T-helper 22 cell (primary cell): Measurements from ENCODE around the gene ZNF428.
"Not testable (repeated sequence)": the region's sequence is repeated elsewhere in the genome, so short reads cannot be mapped to it uniquely, and the experiment has no call there.

ENCODE experiments used
- DNase-seq: peaks from one replicate; pipeline ENCODE4 v3.0.0-alpha.2; 2020; ENCODE audit warnings: low read depth

The ZNF428 gene, protein sequence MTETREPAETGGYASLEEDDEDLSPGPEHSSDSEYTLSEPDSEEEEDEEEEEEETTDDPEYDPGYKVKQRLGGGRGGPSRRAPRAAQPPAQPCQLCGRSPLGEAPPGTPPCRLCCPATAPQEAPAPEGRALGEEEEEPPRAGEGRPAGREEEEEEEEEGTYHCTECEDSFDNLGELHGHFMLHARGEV

DNA sequence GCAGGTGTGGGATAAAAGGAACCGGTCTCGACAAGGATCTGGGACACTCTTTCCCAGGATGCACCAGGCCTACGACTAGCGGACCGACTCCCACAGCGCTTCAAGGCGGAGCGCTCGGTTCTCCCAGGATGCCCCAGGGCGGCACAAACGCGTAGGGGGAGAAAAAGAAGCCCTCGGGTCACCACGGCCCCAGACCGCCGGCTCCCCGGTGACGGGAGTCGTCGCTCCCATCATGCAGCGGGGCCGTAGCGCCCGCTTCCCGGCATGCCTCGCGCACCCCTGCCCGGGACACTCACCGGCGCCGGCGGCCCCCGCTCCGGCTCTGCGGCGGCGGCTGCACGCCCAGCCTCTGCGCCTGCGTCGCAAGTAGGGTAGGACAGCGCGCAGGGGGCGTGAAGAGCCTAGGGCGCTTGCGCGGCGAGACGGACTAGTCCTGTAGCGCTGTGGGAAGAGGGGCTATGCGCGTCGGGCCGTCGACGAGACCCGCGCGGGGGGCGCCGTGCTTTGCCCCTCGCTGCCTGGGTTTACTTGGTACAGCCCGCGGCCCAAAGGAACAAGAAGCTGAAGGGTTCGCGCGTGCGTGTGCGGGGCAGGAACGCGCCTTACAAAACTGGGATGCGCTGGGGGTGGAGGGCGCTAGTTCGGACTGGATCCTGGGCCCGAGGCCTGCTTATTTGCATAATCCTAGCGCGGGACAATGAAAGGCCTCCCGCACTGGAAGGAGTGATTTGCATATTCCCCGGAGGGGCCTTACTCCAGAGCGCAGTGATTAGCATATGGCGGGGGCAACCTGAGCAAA is at the start of gene ZNF428:
TSS of gene ZNF428 (minus strand) at position 368 of the 799 bp plus-strand sequence. CDS start 5,325 bp downstream, outside the sequence.
- DNase-seq, result peak; percentile 81

DNA sequence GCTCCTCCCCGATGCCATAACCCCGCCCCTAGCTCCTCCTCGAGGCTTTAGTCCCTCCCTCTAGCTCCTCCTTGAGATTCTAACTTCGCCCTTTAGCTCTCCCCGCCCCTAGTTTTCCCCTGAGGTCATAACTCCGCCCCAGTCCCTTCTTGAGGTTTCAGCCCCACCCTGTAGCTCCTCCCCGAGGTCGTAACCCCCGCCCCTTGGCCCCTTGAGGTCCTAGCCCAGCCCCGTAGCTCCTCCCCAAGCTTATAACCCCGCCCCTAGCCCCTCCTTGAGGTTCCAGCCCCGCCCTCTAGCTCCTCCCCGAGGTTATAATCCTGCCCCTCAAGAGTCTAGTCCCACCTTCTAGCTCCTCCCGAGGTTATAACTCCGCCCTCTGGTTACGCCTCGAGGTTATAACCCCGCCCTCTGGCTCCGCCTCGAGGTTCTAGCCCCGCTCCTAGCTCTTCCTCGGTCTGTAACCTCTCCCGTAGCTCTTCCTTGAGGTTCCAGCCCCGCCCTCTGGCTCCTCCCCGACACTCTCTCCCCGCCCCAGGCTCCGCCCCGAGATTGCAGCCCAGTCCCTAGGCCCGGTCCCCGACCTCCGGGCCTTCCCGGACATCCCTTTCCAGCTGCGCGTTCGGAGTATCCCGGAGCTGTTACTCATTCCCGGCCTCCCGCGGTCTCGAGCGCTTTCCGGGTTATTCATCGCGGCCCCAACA is 49.1 kb upstream of the ZNF428 start:
- peak; percentile 95 for DNase-seq

DNA sequence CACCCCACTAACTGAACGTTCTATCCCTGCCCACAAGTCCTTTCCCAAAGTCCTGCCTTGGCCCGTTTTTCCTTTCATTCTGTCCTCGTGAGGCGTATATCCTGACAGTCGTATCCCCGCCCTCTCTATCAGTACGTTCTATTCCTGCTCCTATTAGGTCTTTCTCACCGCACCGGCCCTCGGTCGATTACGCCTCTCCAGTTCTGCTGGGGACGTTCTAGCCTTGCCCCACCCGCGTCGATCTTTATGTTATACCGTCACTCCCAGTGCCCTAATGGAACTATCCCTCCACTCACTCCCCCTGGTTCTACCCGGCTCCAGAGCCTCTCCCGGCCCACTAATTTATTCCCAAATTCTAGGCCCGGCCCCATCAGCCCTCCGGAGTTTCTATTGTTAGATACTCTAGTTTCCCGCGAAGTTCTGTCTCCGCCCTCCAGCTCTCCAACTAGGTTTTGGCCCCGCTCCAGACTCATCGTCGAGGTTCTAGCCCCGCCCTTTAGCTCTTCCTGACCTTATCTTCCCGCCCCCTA is 48.5 kb upstream of the ZNF428 start:
- no peak for DNase-seq

DNA sequence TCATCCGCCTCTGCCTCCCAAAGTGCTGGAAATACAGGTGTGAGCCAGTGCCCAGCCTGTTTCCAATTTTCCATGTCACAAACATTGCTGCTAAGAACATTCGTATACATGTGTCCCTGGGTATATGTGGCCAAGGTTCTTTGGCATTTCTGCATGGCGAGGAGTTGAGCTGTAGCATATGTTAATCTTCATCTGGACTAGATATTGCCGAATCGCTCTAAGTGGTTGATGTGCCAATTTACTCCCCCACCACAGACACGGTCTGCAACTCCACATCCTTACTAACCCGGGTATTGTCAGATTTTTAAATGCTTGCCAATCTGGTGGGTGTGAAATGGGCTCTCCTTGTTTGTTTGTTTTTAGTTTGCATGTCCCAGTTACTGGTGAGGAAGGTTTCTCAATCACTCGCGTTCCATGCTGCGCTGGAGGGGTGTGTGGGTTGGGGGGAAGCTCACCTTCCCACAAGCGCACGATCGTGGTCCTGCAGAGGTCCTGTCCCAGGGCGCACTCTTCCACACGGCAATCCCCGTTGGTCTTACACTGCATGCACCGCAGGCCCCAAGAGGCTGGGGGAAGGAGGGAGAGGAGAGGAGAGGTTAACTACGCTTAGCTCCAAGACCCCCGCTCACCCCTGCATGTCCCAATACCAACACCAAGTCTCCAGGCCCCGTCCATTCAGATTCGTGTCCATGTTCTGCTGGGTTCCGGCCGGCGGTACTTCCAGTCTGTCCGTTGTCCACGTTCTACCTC is 47.9 kb upstream of the ZNF428 start:
- DNase-seq, result no peak

DNA sequence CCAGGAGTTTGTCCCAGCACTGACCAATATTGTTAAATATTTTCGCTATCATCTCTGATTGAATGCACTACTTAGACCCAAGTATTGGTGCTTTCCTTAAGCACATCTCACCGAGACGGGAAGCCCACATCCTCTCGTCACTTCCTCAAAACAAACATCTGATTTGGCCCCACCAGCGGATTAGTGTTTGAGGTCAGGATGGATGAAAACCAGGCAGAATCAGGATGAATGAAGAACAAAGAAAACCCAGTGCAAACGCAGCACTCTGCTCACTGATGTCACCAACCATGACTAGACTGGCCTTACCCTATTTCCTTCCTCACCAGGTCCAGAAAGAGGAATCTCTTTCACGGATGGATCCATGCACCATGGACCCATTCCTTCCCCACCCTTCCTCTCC is 44.6 kb upstream of the ZNF428 start:
- peak; percentile 63 for DNase-seq

DNA sequence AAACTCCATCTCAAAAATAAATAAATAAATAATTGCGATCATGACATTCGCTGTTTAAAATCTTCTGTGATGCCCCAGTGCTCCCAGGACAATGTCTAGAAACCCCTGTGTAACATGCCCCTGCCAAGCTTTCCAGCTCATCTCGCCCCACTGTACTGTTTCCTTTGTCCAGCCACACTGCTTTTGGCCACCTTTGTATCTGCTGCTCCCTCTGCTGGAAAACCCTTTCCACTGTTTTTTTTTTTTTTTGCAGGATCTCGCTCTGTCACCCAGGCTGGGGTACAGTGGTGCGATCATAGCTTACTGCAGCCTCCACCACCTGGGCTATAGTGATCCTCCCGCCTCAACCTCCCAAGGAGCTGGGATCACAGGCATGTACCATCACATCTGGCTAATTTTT is 43.1 kb upstream of the ZNF428 start:
- no peak for DNase-seq

DNA sequence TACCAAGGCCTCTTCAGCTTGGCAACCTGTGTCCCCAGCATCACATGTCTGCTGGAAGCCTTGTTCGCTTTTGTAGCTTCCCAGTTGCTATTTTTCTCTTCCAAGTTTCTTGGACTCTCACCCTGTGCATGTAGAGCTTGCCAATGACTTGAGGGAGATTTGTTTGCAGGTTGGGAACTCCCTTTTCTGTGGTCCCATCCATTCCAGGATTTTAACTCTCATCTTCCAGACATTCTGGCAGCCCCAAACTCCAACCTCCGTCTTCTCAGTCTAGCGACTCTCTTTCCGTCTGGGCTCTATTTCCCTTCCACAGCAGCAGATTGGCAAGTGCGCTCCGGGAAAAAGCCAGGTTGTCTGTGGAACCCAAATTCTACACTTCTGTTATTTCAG is 41.5 kb upstream of the ZNF428 start:
- no peak for DNase-seq

DNA sequence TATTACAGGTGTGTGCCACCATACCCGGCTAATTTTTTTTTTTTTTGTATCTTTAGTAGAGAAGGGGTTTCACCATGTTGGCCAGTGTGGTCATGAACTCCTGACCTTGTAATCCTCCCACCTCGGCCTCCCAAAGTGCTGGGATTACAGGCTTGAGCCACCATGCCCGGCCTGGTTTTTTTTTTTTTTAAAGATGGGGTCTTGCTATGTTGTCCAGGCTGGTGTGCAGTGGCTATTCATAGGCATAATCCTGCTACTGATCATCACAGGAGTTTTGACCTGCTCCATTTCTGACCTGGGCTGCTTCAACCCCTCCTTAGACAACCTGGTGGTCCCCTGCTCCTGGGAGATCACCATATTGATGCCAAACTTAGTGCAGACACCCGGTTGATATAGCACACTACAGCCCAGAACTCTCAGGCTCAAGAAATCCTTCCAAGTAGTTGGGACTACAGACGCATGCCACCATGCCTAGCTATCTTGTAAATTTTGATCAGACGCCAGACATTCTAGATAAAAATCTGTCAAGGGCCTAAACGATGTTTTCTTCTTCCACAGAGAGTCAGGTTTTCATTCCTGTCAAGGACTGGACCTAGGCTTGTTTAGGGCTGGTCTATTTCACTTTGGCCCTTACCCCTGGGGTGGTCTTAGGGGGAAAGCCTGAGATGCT is 41.0 kb upstream of the ZNF428 start:
- DNase-seq, result no peak

DNA sequence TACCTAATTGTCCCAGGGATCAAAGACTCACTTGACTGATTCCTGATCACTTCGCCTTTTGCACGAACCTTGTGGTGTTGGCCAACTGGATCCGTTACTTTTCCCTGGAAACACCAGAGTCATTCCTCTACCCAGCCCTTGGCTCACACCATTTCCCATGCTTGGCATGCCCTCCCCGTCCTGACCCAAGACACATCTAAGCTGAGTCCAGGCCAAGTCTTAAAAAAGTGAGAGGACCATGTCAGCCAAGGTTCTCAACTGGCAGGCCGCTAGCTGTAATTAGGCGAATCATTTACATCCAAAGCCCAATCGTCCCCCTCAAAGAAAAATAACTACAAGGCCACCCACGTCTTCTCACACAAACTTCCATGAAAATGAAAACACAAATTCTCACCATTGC is 39.1 kb upstream of the ZNF428 start:
- DNase-seq, result no peak

DNA sequence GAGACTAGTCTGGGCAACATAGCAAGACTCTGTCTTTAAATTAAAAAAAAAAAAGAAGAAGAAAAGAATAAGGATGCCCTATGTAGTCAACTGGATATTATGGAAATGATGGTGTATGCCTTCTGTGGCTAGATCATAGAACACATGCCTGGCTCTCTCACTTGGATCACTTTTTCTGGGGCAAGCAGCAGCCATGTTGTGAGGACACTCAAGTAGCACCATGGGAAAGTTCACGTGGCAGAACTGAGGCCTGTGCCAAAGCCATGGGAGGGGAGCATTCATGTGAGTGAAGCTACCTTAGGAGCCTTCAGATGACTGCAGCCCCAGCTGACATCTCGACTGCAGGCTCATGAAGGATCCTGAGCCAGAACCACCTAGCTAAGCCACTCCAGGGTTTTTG is 38.6 kb upstream of the ZNF428 start:
- DNase-seq, result no peak

DNA sequence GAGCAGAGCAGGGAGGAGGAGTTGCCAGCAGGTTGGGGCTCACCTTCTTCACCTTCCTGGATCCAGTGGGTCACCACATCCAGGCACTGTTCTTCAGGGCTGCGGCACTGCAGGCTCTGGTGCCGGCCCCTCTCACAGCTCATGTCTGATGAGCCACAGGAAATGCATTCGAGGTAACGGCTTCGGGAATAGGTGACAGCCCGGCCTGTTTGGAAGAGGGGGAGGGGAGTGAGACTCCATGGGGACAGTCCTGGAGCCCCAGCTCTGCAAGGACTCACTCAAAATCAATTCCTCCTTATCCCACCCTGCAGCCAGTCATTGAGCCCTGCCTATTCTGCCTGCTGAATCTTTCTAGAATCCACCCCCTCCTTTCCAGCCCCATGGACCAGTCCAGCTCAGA is 37.0 kb upstream of the ZNF428 start:
- DNase-seq, result no peak

DNA sequence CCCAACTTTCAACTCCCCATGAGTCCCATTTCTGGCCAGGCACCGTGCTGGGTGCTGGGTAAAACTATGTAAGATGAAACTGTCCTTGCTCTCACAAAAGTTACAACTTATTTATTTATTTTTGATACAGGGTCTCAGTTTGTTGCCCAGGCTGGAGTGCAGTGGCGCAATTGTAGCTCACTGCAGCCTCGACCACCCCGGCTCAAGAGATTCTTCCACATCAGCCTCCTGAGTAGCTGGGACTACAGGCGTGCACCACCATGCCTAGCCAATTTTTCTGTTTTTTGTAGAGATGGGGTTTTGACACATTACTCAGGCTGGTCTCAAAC is 33.1 kb upstream of the ZNF428 start:
- DNase-seq, result no peak

DNA sequence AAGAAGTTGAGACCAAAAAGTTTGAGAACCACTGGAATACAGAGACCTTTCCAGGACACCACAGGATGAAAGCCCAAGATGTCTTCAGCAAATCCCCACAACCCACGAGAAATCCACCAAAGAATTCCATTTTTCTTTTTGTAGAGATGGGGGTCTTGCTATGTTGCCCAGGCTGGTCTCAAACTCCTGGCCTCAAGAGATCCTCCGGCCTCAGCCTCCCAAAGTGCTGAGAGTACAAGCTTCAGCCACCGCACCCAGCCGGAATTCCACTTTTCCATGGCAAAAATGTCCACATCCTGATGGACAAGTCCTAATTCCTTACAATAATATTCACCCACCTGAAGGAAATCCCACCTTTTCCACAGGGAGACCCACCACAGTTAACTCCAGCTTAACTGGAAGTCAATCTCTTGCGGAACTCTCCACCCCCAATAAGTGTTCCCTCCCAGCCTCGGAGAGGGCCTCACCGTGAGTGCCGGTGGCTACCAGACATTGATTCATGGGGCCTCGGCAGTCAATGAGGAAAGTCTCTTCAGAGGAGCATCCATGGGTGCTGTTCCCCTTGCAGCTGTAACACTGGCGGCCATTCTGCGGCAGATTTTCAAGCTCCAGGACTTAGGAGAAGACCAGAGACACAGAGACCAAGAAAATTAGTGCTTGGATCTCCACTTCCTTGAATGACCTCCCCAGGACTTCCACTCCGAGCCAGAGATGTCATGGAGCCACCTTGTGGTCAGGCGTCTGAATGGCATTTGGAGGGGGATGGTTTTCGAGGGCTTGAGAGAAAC is 32.5 kb upstream of the ZNF428 start:
- DNase-seq, result no peak

DNA sequence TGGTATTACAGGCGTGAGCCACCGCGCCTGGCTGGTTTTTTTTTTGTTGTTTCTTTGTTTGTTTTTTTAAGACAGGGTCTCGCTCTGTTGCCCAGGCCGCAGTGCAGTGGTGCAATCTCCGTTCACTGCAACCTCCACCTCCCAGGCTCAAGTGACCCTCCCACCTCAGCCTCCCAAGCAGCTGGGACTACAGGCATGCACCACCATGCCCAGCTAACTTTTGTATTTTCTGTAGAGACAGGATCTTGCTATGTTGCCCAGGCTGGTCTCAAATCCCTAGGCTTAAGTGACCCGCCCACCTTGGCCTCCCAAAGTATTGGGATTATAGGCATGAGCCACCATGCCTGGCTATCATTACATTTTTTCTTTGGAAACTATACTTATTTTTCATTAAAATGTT is 30.8 kb upstream of the ZNF428 start:
- DNase-seq, result not testable (repeated sequence)

DNA sequence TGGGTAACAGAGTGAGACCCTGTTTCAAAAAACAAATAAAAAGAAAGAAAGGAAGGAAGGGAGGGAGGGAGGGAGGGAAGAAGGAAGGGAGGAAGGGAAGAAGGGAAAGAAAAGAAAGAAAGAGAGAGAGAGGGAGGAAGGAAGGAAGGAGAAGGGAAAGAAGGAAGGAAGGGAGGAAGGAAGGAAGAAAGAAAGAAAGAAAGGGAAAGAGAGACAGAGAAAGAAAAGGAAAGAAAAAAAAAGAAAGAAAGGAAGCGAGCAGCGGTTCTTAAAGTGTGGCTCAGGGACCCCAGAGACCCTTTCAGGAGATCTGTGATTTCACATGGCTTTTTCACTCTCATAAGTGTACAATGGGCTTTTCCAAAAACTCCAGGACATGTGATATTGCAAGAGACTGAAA is 30.1 kb upstream of the ZNF428 start:
- no peak for DNase-seq

DNA sequence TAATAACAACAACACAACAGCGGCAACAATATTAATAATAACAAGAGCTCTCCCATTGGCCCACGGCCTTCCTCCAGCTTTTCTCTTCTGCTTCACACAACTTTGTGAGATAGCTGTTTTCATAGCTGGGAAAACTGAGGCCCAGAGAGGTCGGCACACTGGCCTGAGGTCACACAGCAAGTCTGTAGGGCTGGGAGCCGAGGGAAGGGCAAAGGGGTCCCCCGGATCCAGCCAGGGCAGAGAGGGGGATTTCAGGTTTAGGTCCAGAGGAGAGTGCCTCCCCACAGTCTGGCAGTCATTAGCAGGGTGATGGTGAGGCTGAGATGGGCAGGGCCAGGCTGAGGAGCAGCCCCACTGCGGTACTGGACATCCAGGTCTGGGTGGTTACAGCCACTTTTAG is 29.2 kb upstream of the ZNF428 start:
- no peak for DNase-seq

DNA sequence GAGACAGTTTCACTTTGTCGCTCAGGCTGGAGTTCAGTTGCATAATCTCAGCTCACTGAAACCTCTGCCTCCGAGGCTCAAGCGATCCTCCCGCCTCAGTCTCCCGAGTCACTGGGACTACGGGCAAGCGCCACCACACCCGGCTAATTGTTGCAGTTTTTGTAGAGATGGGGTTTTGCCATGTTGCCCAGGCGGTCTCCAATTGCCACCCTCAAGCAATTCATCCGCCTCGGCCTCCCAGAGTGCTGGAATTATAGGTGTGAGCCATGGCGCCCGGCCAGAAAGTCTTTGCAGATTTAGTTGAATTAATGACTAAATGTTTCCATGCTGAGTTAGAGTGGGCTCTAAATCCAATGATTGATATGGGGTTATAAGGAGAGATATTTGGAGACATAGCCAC is 24.8 kb upstream of the ZNF428 start:
- DNase-seq, result no peak

DNA sequence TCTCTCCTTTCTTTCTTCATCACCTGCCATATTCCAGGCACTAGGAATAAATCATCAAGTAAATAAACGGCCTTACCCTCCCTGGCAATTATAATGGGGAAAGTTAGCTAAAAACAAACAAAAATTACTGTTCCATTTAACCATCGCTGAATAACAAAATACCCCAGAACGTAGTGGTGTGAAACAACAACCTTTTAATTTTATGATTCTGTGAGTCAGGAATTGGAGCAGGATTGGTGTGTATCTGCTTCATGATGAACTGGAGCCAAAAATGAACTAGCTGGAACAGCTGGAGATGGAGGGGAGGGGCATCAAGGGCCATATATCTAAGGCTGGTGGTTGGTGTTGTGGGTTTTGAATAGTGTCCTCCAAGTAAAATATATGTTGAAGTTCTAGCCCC is 23.9 kb upstream of the ZNF428 start:
- DNase-seq, result no peak

DNA sequence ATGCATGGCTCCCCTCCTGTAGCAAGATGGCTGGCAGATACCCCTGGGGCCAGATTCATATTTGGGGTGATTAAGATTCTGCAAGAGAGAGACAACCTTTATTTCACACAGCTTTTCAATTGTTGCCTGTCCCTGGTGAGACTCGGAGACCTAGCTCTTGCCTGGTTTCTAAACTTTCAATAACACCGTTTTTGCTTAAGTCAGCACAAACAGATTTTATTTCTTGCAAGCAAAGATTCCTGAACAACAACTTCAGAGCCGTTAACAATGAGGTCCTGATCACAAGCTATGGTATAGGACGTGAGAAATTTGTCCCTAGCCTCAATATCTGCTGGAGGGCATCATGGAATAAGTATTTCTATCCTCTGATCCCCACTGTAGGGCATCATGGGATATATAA is 23.1 kb upstream of the ZNF428 start:
- no peak for DNase-seq

DNA sequence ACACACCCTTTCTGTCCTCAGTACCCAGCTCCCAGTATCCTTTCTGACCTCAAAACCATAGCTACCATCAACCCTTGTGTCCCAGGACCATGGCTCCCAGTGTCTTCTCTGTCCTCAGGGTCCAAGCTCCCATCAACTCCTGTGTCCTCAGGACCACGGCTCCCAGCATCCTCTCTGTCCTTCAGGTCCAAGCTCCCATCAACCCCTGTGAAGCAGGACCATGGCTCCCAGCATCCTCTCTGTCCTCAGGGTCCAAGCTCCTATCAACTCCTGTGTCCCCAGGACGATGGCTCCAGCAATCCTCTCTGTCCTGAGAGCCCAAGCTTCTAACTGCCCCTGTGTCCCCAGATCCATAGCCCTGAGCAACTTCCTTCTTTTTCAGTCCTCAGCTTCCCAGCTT is 21.9 kb upstream of the ZNF428 start:
- DNase-seq, result no peak

DNA sequence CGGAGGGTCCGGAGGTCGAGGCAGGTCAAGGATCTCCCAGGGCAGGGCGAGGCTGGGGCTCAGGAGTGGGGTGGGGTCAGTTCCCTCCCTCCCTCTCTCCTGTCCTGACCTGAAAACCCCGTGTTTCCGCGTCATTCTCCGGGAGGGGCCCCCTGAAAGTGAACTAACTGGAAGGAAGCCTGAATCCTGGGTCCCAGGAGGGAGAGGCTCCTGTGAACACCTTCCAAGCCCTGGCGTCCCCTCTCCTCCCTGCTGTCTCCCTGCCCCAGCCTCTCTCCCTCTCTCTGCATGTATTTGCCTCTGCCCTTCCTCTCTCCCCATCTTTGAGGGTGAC is 21.0 kb upstream of the ZNF428 start:
- DNase-seq, result no peak
